Left lung (tissue), 10 donors: ENCODE measurements around the gene KCNJ8. TPM values are rescaled to one million over a fixed set of nuclear protein-coding genes. Genes with fewer than 3 reads are reported as not detected.

ENCODE experiments used
- ATAC-seq: fragments of 200-7000 bp; cut with Tn5 transposase; one replicate; pipeline ENCODE4 v1.9.1; 2020; ENCODE audit warnings: moderate library complexity
- DNase-seq, 4 donors: peaks; one replicate each; pipeline ENCODE4 v3.0.0-alpha.2; 2013 to 2020
- H3K27ac ChIP-seq, 2 donors: fragments of 200-600 bp; sonication (generic) in 1 of 2; one replicate each; pipeline versions ENCODE4 v1.5.0 to v1.8.0; 2020 to 2021
- H3K27me3 ChIP-seq, 2 donors: fragments of 200-600 bp; sonication (generic) in 1 of 2; one replicate each; pipeline versions ENCODE4 v1.5.0 to v1.8.0; 2020 to 2021
- H3K36me3 ChIP-seq, 2 donors: fragments of 200-600 bp; sonication (generic) in 1 of 2; one replicate each; pipeline versions ENCODE4 v1.5.0 to v1.8.0; 2020 to 2021
- H3K4me1 ChIP-seq, 2 donors: fragments of 200-600 bp; one replicate each; pipeline ENCODE4 v1.8.0; 2021
- H3K4me3 ChIP-seq, 2 donors: fragments of 200-600 bp; sonication (generic) in 1 of 2; one replicate each; pipeline versions ENCODE4 v1.5.0 to v1.8.0; 2020 to 2021; ENCODE audit warnings: mild to moderate bottlenecking in 1 of 2
- H3K9me3 ChIP-seq, 2 donors: fragments of 200-600 bp; sonication (generic) in 1 of 2; one replicate each; pipeline versions ENCODE4 v1.5.0 to v1.8.0; 2020 to 2021
- CTCF ChIP-seq, 2 donors: fragments of 200-600 bp; sonication (generic) in 1 of 2; IDR thresholded peaks; one replicate each; pipeline versions ENCODE4 v1.5.0 to v1.8.0; 2021; ENCODE audit warnings: antibody characterized with exemption in 2 of 2
- intact Hi-C, 2 donors: fragments of 100-400 bp; cut with DNase I; formaldehyde crosslinking; loops; one replicate each; pipeline versions ENCODE4 v1.11.2 to v1.14.2; 2022
- polyA plus RNA-seq, 6 donors: library from polyadenylated mRNA; unstranded; fragments of 120-200 nt; gene quantifications; one replicate each; pipeline ENCODE4 v1.2.1, GENCODE V29; 2013; ENCODE audit not compliant: insufficient read length in 6 of 6
- total RNA-seq, 2 donors: library from RNA; stranded (reverse); fragmentation: NEBNext Ultra II Directional; extraction: Animal tissue kit (Norgen Biotek cat#: 25700); gene quantifications; one replicate each; pipeline ENCODE4 v1.2.1, GENCODE V29; 2021
- donor health status: DM: no; HTN: yes; CAD: no.
- donor health status: DM: no; HTN: no; CAD: no.

KCNJ8 gene
- total and polyA plus RNA-seq, 8 donors: 14.3 to 25.5 (median 21.3) TPM

- intact Hi-C loops: no loop called here
- Histone ChIP-seq H3K9me3 (no peaks in the 10 kb centered on the region), H3K27ac (peak overlapping the region; percentile 77 to 86), H3K36me3 (no peaks in the 10 kb centered on the region), H3K4me3 (peak overlapping the region; percentile 44 to 49), H3K4me1 (peaks cover 0 to 3% of the 10 kb centered on the region in 2 donors), H3K27me3 (peaks cover 0 to 51% of the 10 kb centered on the region in 2 donors)
- ATAC-seq: peak; percentile 20
- DNase-seq: no peak
- TF ChIP-seq CTCF (IDR thresholded peaks at IDR 0.05): no peak
Observed at GRCh38 chr12:21773806-21774205, 700 bp downstream of the KCNJ8 start.

- no peak for TF ChIP-seq CTCF (IDR thresholded peaks at IDR 0.05)
- peak; percentile 30 for ATAC-seq
- no peaks in the 10 kb centered on the region for H3K36me3 ChIP-seq
- H3K9me3 ChIP-seq: no peaks in the 10 kb centered on the region
- peak overlapping the region; percentile 44 to 49 for H3K4me3 ChIP-seq
- peak in 2 of 4 donors; percentile 50 to 71 for DNase-seq
- intact Hi-C loops: no loop called here
- peak overlapping the region; percentile 77 to 86 for H3K27ac ChIP-seq
- H3K27me3 ChIP-seq: peaks cover 0 to 51% of the 10 kb centered on the region in 2 donors
- peaks cover 0 to 3% of the 10 kb centered on the region in 2 donors for H3K4me1 ChIP-seq
Observed at GRCh38 chr12:21773263-21773741, 1.2 kb downstream of the KCNJ8 start.

GRCh38 chr12:21771311-21771710 is 3.2 kb downstream of the KCNJ8 start:
- Histone ChIP-seq H3K36me3 (no peaks in the 10 kb centered on the region), H3K27me3 (peaks cover 0 to 45% of the 10 kb centered on the region in 2 donors), H3K4me3 (no peak overlapping the region), H3K9me3 (no peaks in the 10 kb centered on the region), H3K4me1 (peaks cover 0 to 3% of the 10 kb centered on the region in 2 donors), H3K27ac (no peak overlapping the region)
- ATAC-seq (no peak), DNase-seq (no peak)
- intact Hi-C loops: no loop called here
- TF ChIP-seq CTCF (IDR thresholded peaks at IDR 0.05): no peak

- Histone ChIP-seq H3K27ac (no peak overlapping the region), H3K9me3 (no peaks in the 10 kb centered on the region), H3K36me3 (no peaks in the 10 kb centered on the region), H3K27me3 (peaks cover 0 to 26% of the 10 kb centered on the region in 2 donors), H3K4me1 (peaks cover 0 to under 1% of the 10 kb centered on the region in 2 donors), H3K4me3 (no peak overlapping the region)
- no peak for DNase-seq
- no peak for ATAC-seq
- TF ChIP-seq CTCF (IDR thresholded peaks at IDR 0.05): no peak
- intact Hi-C loops: no loop called here
Observed at GRCh38 chr12:21769307-21769706, 5.2 kb downstream of the KCNJ8 start.

- DNase-seq: no peak
- H3K4me3 ChIP-seq: no peak overlapping the region
- H3K27ac ChIP-seq: no peak overlapping the region
- no peak for ATAC-seq
- H3K36me3 ChIP-seq: no peaks in the 10 kb centered on the region
- TF ChIP-seq CTCF (IDR thresholded peaks at IDR 0.05): no peak
- intact Hi-C loops: no loop called here
- no peaks in the 10 kb centered on the region for H3K4me1 ChIP-seq
- H3K27me3 ChIP-seq: no peaks in the 10 kb centered on the region
- no peaks in the 10 kb centered on the region for H3K9me3 ChIP-seq
Observed at GRCh38 chr12:21766403-21766802, 8.1 kb downstream of the KCNJ8 start.
